Thoracic aorta (tissue), 2 donors: Measurements from ENCODE around the gene IMPG1. TPM values are rescaled to one million over a fixed set of nuclear protein-coding genes. Genes with fewer than 3 reads are reported as not detected.

Source experiments
- ATAC-seq: fragments of 150-250 bp; one replicate; pipeline ENCODE4 v1.8.0; 2017; ENCODE audit warnings: low read depth; ENCODE audit not compliant: insufficient number of reproducible peaks, low FRiP score
- DNase-seq: peaks from one replicate; pipeline ENCODE4 v3.0.0-alpha.2; 2020; ENCODE audit warnings: low spot score
- H3K27ac ChIP-seq, 2 donors: fragments of 200-600 bp; sonication (generic); 1 replicate in 1 of 2; 2 replicates in 1 of 2; pipeline ENCODE4 v1.5.1; 2016; ENCODE audit warnings: mild to moderate bottlenecking in 2 of 2, moderate library complexity in 2 of 2
- H3K27me3 ChIP-seq: fragments of 200-600 bp; sonication (generic); replicated peaks from 2 replicates; pipeline ENCODE4 v1.6.0; 2016; ENCODE audit warnings: mild to moderate bottlenecking; ENCODE audit not compliant: insufficient read depth
- H3K36me3 ChIP-seq: fragments of 200-600 bp; sonication (generic); one replicate; pipeline ENCODE4 v1.5.1; 2016
- H3K4me1 ChIP-seq, 2 donors: fragments of 200-600 bp; sonication (generic); 1 replicate in 1 of 2; 2 replicates in 1 of 2; pipeline versions ENCODE4 v1.5.1 to v1.6.0; 2016; ENCODE audit warnings: low read depth in 2 of 2, mild to moderate bottlenecking in 1 of 2; ENCODE audit not compliant: control insufficient read depth in 1 of 2
- H3K4me3 ChIP-seq: fragments of 200-600 bp; sonication (generic); 2 replicates; pipeline ENCODE4 v1.5.1; 2016; ENCODE audit warnings: mild to moderate bottlenecking
- H3K9me3 ChIP-seq: fragments of 200-600 bp; sonication (generic); 2 replicates; pipeline ENCODE4 v1.5.1; 2016
- CTCF ChIP-seq: fragments of 200-600 bp; sonication (generic); IDR thresholded peaks from one replicate; pipeline ENCODE4 v1.5.1; 2019; ENCODE audit warnings: antibody characterized with exemption
- total RNA-seq, 2 donors: library from RNA; depleted of rRNA; stranded (reverse); fragments of >200 nt; gene quantifications; one replicate each; pipeline versions ENCODE4 v1.1.0 to v1.2.3, GENCODE V29; 2016

The IMPG1 gene
- total RNA-seq, result not detected

GRCh38 chr6:76072562-76072961 lies at the start of gene IMPG1:
IMPG1 (minus strand) TSS chr6:76072662; CDS start chr6:76072488, 174 bp downstream.
- Histone ChIP-seq H3K4me1 (no peaks in the 10 kb centered on the region), H3K9me3 (peaks cover 3% of the 10 kb centered on the region), H3K4me3 (no peak within 1 kb of the TSS), H3K27ac (no peak within 1 kb of the TSS), H3K36me3 (no peaks in the 10 kb centered on the region), H3K27me3 (no peaks in the 10 kb centered on the region)
- no peak for TF ChIP-seq CTCF
- ATAC-seq (no peak), DNase-seq (no peak)

- no peak for TF ChIP-seq CTCF
- ATAC-seq (no peak), DNase-seq (no peak)
- Histone ChIP-seq H3K27me3 (no peaks in the 10 kb centered on the region), H3K27ac (no peak overlapping the region), H3K36me3 (no peaks in the 10 kb centered on the region), H3K4me3 (no peak overlapping the region), H3K4me1 (no peaks in the 10 kb centered on the region), H3K9me3 (no peaks in the 10 kb centered on the region)
These were observed 47.8 kb upstream of the IMPG1 start for GRCh38 chr6:76120302-76120701.

- peaks cover 3% of the 10 kb centered on the region for H3K9me3 ChIP-seq
- H3K4me3 ChIP-seq, result no peak overlapping the region
- ATAC-seq (no peak), DNase-seq (no peak)
- TF ChIP-seq CTCF, result no peak
- H3K27me3 ChIP-seq, result no peaks in the 10 kb centered on the region
- H3K36me3 ChIP-seq, result no peaks in the 10 kb centered on the region
- no peaks in the 10 kb centered on the region for H3K4me1 ChIP-seq
- no peak overlapping the region for H3K27ac ChIP-seq
These were observed 819 bp upstream of the IMPG1 start for GRCh38 chr6:76073281-76073680.

- ATAC-seq, result no peak
- TF ChIP-seq CTCF, result no peak
These were observed 15.0 kb downstream of the IMPG1 start for GRCh38 chr6:76057469-76057868.

GRCh38 chr6:76052314-76052713 lies 20.1 kb downstream of the IMPG1 start:
- no peak for TF ChIP-seq CTCF
- H3K4me3 ChIP-seq, result no peak overlapping the region
- no peak overlapping the region for H3K27ac ChIP-seq
- no peaks in the 10 kb centered on the region for H3K4me1 ChIP-seq
- H3K27me3 ChIP-seq, result no peaks in the 10 kb centered on the region
- ATAC-seq, result no peak
- H3K36me3 ChIP-seq, result no peaks in the 10 kb centered on the region
- no peak for DNase-seq
- H3K9me3 ChIP-seq, result no peaks in the 10 kb centered on the region

More at GRCh38 chr6:76057469-76057868, 15.0 kb downstream of the IMPG1 start:
- H3K4me3 ChIP-seq, result no peak overlapping the region
- no peaks in the 10 kb centered on the region for H3K27me3 ChIP-seq
- no peaks in the 10 kb centered on the region for H3K4me1 ChIP-seq
- H3K27ac ChIP-seq, result no peak overlapping the region
- H3K9me3 ChIP-seq, result no peaks in the 10 kb centered on the region
- H3K36me3 ChIP-seq, result no peaks in the 10 kb centered on the region
- no peak for DNase-seq
